Naive thymus-derived CD4-positive, alpha-beta T cell (primary cell): ENCODE measurements around the gene OCA2. TPM values are rescaled to one million over a fixed set of nuclear protein-coding genes. Genes with fewer than 3 reads are reported as not detected.
"Not testable (repeated sequence)": the region's sequence is repeated elsewhere in the genome, so short reads cannot be mapped to it uniquely, and the experiment has no call there.

Experiments
- ATAC-seq: fragments of 150-1000 bp; cut with Tn5 transposase; 2 replicates; pipeline ENCODE4 v1.10.0; 2021; ENCODE audit warnings: mild to moderate bottlenecking, moderate library complexity
- CTCF ChIA-PET: fragments of 350-600 bp; sonication (Branson Sonifier 250); formaldehyde crosslinking; loops from one replicate; lab custom pipeline; 2021; ENCODE audit warnings: antibody characterized with exemption; lab: Charles Lee
- POLR2A ChIA-PET: fragments of 350-600 bp; sonication (Branson Sonifier 250); formaldehyde crosslinking; loops from one replicate; lab custom pipeline; 2021; ENCODE audit warnings: antibody characterized with exemption, inconsistent platforms; lab: Charles Lee
- DNase-seq, 9 donors: peaks; one replicate each; pipeline versions ENCODE4 v3.0.0 to v3.0.0-alpha.2; 2020 to 2022; ENCODE audit warnings: mixed read lengths in 1 of 9
- H3K27ac ChIP-seq: one replicate; pipeline ENCODE4 v1.7.0; 2013; ENCODE audit warnings: mild to moderate bottlenecking, low read depth, low read length, moderate library complexity
- H3K27me3 ChIP-seq, 2 donors: one replicate each; pipeline ENCODE4 v1.7.0; 2013; ENCODE audit warnings: low read length in 2 of 2, mild to moderate bottlenecking in 2 of 2, moderate library complexity in 2 of 2; ENCODE audit not compliant: control insufficient read depth in 2 of 2, insufficient read depth in 2 of 2
- H3K36me3 ChIP-seq, 3 experiments: 1 replicate in 2 of 3; 2 replicates in 1 of 3; pipeline ENCODE4 v1.7.0; 2013; ENCODE audit warnings: low read length in 3 of 3, mild to moderate bottlenecking in 3 of 3, moderate library complexity in 1 of 3; ENCODE audit not compliant: insufficient read depth in 3 of 3, control insufficient read depth in 2 of 3
- H3K4me1 ChIP-seq, 2 donors: one replicate each; pipeline ENCODE4 v1.7.0; 2013; ENCODE audit warnings: low read length in 2 of 2, mild to moderate bottlenecking in 2 of 2, moderate library complexity in 1 of 2; ENCODE audit not compliant: control insufficient read depth in 2 of 2, insufficient read depth in 2 of 2
- H3K4me3 ChIP-seq: 2 replicates; pipeline ENCODE4 v1.7.0; 2013; ENCODE audit warnings: mild to moderate bottlenecking, low read length
- H3K9me3 ChIP-seq, 3 experiments: 1 replicate in 2 of 3; 2 replicates in 1 of 3; pipeline ENCODE4 v1.7.0; 2013; ENCODE audit warnings: low read length in 3 of 3; ENCODE audit not compliant: control insufficient read depth in 2 of 3
- H3K27ac Mint-ChIP-seq, 9 donors: one replicate each; pipeline ENCODE4 v1.8.0; 2020 to 2022; ENCODE audit warnings: mixed read lengths in 9 of 9, mild to moderate bottlenecking in 8 of 9, moderate library complexity in 5 of 9, inconsistent platforms in 2 of 9
- H3K27me3 Mint-ChIP-seq, 5 donors: one replicate each; pipeline ENCODE4 v1.8.0; 2021 to 2022; ENCODE audit warnings: mixed read lengths in 5 of 5, mild to moderate bottlenecking in 1 of 5
- H3K36me3 Mint-ChIP-seq, 5 donors: one replicate each; pipeline ENCODE4 v1.8.0; 2020 to 2022; ENCODE audit warnings: mixed read lengths in 5 of 5, mild to moderate bottlenecking in 3 of 5, inconsistent platforms in 1 of 5
- H3K4me1 Mint-ChIP-seq, 7 donors: one replicate each; pipeline ENCODE4 v1.8.0; 2020 to 2022; ENCODE audit warnings: mixed read lengths in 7 of 7, mild to moderate bottlenecking in 3 of 7, inconsistent platforms in 1 of 7
- H3K4me3 Mint-ChIP-seq, 10 donors: one replicate each; pipeline ENCODE4 v1.8.0; 2020 to 2022; ENCODE audit warnings: mild to moderate bottlenecking in 10 of 10, mixed read lengths in 10 of 10, moderate library complexity in 6 of 10, inconsistent platforms in 2 of 10
- H3K9me3 Mint-ChIP-seq, 11 donors: one replicate each; pipeline ENCODE4 v1.8.0; 2020 to 2022; ENCODE audit warnings: mixed read lengths in 11 of 11, mild to moderate bottlenecking in 4 of 11, inconsistent platforms in 1 of 11, moderate library complexity in 1 of 11
- intact Hi-C, 2 donors: fragments of 100-400 bp; cut with micrococcal nuclease; formaldehyde crosslinking; loops; one replicate each; pipeline ENCODE4 v1.15.1; 2023
- polyA plus RNA-seq, 2 donors: library from polyadenylated mRNA; unstranded; fragments of 300-500 nt; fragmentation: Illumina TruSeq; gene quantifications; one replicate each; pipeline ENCODE4 v1.2.3, GENCODE V29; 2021
- total RNA-seq, 6 experiments: library from RNA in 5 of 6; stranded (reverse) in 5 of 6; gene quantifications; 1 replicate in 5 of 6; 2 replicates in 1 of 6; pipeline ENCODE4 v1.2.3 and lab custom pipeline; 2021 to 2026

OCA2 gene
- total and polyA plus RNA-seq, 7 experiments from 2014 or later: not detected

- POLR2A ChIA-PET: no interaction called here
- intact Hi-C loops: no loop called here
- Mint-ChIP-seq H3K27ac (no peak overlapping the region), H3K9me3 (peaks cover 0 to 19% (median 5%) of the 10 kb centered on the region in 11 donors), H3K4me1 (no peaks in the 10 kb centered on the region), H3K27me3 (peaks cover 0 to 17% (median 0%) of the 10 kb centered on the region in 5 donors), H3K4me3 (no peak overlapping the region), H3K36me3 (no peaks in the 10 kb centered on the region)
- Histone ChIP-seq H3K27me3 (no peaks in the 10 kb centered on the region), H3K4me1 (no peaks in the 10 kb centered on the region), H3K9me3 (no peaks in the 10 kb centered on the region), H3K36me3 (no peaks in the 10 kb centered on the region), H3K4me3 (no peak overlapping the region), H3K27ac (no peak overlapping the region)
- ATAC-seq: no peak
- CTCF ChIA-PET: no interaction called here
- no peak for DNase-seq
Measured at GRCh38 chr15:27725731-27726130, 373.4 kb downstream of the OCA2 start.

DNA sequence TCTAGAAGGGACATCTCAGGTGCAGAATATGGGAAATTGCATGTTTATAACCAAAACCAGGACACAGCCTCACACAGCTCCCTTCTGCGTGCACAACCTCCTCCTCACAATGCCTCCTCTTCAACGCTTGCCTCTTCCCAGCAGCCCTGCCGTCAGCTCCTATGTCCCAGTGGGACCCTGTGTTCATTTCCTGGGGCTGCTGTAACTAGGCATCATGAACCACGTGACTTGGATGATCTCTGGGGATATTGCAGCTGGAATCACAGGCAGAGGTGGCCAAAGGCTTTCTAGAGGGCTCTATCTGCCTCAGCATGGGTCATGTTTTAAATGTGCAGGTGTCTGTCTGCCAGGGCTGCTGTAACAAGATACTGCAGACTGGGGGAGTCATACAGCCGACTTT lies 375.3 kb downstream of the OCA2 start:
- H3K9me3 Mint-ChIP-seq: peaks cover 0 to 20% (median 3%) of the 10 kb centered on the region in 11 donors
- H3K27me3 Mint-ChIP-seq: peaks cover 0 to 17% (median 0%) of the 10 kb centered on the region in 5 donors
- intact Hi-C loops: no loop called here
- H3K36me3 ChIP-seq: no peaks in the 10 kb centered on the region
- H3K4me3 Mint-ChIP-seq: no peak overlapping the region
- no peaks in the 10 kb centered on the region for H3K4me1 ChIP-seq
- no peaks in the 10 kb centered on the region for H3K27me3 ChIP-seq
- no peaks in the 10 kb centered on the region for H3K36me3 Mint-ChIP-seq
- no peak overlapping the region for H3K27ac Mint-ChIP-seq
- ATAC-seq: no peak
- DNase-seq: no peak
- no peaks in the 10 kb centered on the region for H3K9me3 ChIP-seq
- POLR2A ChIA-PET: no interaction called here
- CTCF ChIA-PET: no interaction called here
- H3K27ac ChIP-seq: no peak overlapping the region
- no peak overlapping the region for H3K4me3 ChIP-seq
- H3K4me1 Mint-ChIP-seq: no peaks in the 10 kb centered on the region

DNA sequence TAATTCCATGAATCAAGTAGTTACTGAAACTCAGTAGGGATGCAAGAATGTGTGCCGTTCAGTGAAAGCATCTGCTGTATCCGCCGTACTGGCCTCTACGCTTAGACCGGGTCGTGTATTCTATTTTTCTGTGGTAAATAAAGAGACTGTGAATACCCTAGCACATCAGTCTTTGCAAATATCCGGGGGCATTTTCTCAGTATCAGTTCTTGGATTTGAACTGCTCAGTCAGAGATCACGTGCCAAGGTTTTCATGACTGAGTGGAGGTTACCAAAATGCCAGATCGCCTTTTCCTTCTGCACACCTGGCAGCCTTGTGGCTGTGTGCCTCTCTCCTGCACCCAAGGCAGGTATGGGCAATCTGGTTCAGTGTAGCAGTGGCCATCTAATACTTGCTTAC lies 377.0 kb downstream of the OCA2 start:
- H3K4me3 ChIP-seq: no peak overlapping the region
- no peaks in the 10 kb centered on the region for H3K4me1 Mint-ChIP-seq

GRCh38 chr15:27714675-27715074 lies 384.4 kb downstream of the OCA2 start:
- H3K4me1 ChIP-seq: no peaks in the 10 kb centered on the region
- H3K36me3 ChIP-seq: no peaks in the 10 kb centered on the region
- H3K9me3 ChIP-seq: peaks cover 0 to 8% (median 0%) of the 10 kb centered on the region in 3 experiments
- ChIA-PET CTCF (no interaction called here), POLR2A (no interaction called here)
- Mint-ChIP-seq H3K4me1 (no peaks in the 10 kb centered on the region), H3K4me3 (no peak overlapping the region), H3K27me3 (peaks cover 0 to 10% (median 0%) of the 10 kb centered on the region in 5 donors), H3K36me3 (peaks cover 0 to 5% (median 0%) of the 10 kb centered on the region in 5 donors), H3K9me3 (peaks cover 7 to 53% (median 21%) of the 10 kb centered on the region in 11 donors), H3K27ac (no peak overlapping the region)
- no peak overlapping the region for H3K4me3 ChIP-seq
- ATAC-seq (no peak), DNase-seq (no peak)
- H3K27me3 ChIP-seq: no peaks in the 10 kb centered on the region
- intact Hi-C loops: no loop called here
- no peak overlapping the region for H3K27ac ChIP-seq

More for the DNA sequence above, 377.0 kb downstream of the OCA2 start:
- no peak for ATAC-seq
- intact Hi-C loops: no loop called here
- ChIA-PET POLR2A (no interaction called here), CTCF (no interaction called here)
- Histone ChIP-seq H3K27ac (no peak overlapping the region), H3K27me3 (no peaks in the 10 kb centered on the region), H3K36me3 (no peaks in the 10 kb centered on the region), H3K4me1 (no peaks in the 10 kb centered on the region), H3K9me3 (peaks cover 0 to 8% (median 0%) of the 10 kb centered on the region in 3 experiments)
- DNase-seq: no peak
- H3K9me3 Mint-ChIP-seq: peaks cover 0 to 32% (median 11%) of the 10 kb centered on the region in 11 donors
- no peaks in the 10 kb centered on the region for H3K36me3 Mint-ChIP-seq
- no peak overlapping the region for H3K27ac Mint-ChIP-seq
- peaks cover 0 to 17% (median 0%) of the 10 kb centered on the region in 5 donors for H3K27me3 Mint-ChIP-seq
- H3K4me3 Mint-ChIP-seq: no peak overlapping the region

GRCh38 chr15:27713850-27714249 lies 385.3 kb downstream of the OCA2 start:
- H3K27ac Mint-ChIP-seq, ATAC-seq, H3K27me3 ChIP-seq, POLR2A ChIA-PET, H3K9me3 ChIP-seq, H3K4me3 Mint-ChIP-seq, H3K36me3 ChIP-seq, CTCF ChIA-PET, H3K4me1 Mint-ChIP-seq, intact Hi-C loops, H3K36me3 Mint-ChIP-seq, H3K27ac ChIP-seq, H3K4me3 ChIP-seq, H3K4me1 ChIP-seq, DNase-seq: not testable (repeated sequence)
- peaks cover 7 to 56% (median 22%) of the 10 kb centered on the region in 11 donors for H3K9me3 Mint-ChIP-seq
- H3K27me3 Mint-ChIP-seq: peaks cover 0 to 10% (median 0%) of the 10 kb centered on the region in 5 donors

DNA sequence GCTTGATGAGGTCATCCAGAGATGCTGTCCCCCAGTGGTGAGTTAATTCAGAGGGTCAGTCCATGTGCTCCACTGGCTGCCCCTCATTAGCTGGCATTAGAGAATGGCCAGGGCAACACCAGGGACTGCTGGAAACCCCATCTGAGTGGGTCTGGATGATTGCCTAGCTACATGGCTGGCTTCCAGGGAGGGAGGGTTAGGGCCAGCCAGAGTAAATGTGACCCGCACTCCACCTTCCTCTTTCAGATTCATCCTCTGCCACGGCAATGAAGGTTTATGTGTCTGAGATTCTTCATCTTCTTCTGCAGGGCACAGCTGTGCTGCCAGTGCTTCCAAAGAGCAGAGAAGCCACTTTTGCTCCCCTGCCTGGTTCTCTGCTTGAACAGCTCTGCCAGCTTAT lies 391.9 kb downstream of the OCA2 start:
- POLR2A ChIA-PET: no interaction called here
- no peak overlapping the region for H3K4me3 Mint-ChIP-seq

GRCh38 chr15:27706300-27706699 lies 392.8 kb downstream of the OCA2 start:
- Histone ChIP-seq H3K36me3 (no peaks in the 10 kb centered on the region), H3K27me3 (no peaks in the 10 kb centered on the region), H3K4me1 (no peaks in the 10 kb centered on the region), H3K9me3 (no peaks in the 10 kb centered on the region), H3K4me3 (no peak overlapping the region), H3K27ac (no peak overlapping the region)
- Mint-ChIP-seq H3K36me3 (peaks cover 0 to 7% (median 0%) of the 10 kb centered on the region in 5 donors), H3K27me3 (peaks cover 0 to 6% (median 0%) of the 10 kb centered on the region in 5 donors), H3K4me3 (no peak overlapping the region), H3K9me3 (peaks cover 3 to 27% (median 17%) of the 10 kb centered on the region in 11 donors), H3K27ac (no peak overlapping the region), H3K4me1 (no peaks in the 10 kb centered on the region)
- ATAC-seq (no peak), DNase-seq (no peak)
- POLR2A ChIA-PET: no interaction called here
- CTCF ChIA-PET: no interaction called here
- intact Hi-C loops: no loop called here

More for the DNA sequence above, 391.9 kb downstream of the OCA2 start:
- Histone ChIP-seq H3K27me3 (no peaks in the 10 kb centered on the region), H3K4me1 (no peaks in the 10 kb centered on the region), H3K4me3 (no peak overlapping the region), H3K27ac (no peak overlapping the region), H3K9me3 (no peaks in the 10 kb centered on the region), H3K36me3 (no peaks in the 10 kb centered on the region)
- CTCF ChIA-PET: no interaction called here
- ATAC-seq (no peak), DNase-seq (no peak)
- no peak overlapping the region for H3K27ac Mint-ChIP-seq
- peaks cover 0 to 8% (median 0%) of the 10 kb centered on the region in 5 donors for H3K36me3 Mint-ChIP-seq
- peaks cover 3 to 36% (median 17%) of the 10 kb centered on the region in 11 donors for H3K9me3 Mint-ChIP-seq
- intact Hi-C loops: no loop called here
- H3K4me1 Mint-ChIP-seq: no peaks in the 10 kb centered on the region
- peaks cover 0 to 10% (median 0%) of the 10 kb centered on the region in 5 donors for H3K27me3 Mint-ChIP-seq
